ENCODE results near the gene TRAF3.

The TRAF3 gene

DNA sequence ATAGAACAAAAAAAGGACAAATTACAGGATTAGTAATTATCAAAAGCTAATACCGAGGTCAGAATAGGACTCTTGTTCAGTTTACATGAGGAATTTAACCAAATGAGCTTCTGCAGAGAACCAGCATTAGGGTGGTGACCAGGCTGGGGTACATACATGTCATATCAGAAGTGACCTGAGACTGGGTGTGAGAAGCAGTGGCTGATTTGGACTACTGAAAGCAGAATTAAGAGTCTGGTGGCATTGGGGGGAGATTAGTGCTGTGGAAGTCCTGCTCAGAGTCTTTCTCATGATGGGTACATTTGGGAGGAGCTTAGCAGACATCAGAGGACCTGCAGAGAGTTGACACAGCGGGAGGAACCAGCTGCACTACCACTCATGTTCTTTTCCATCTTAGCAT lies 21.7 kb downstream of the TRAF3 start:
- Histone ChIP-seq H3K36me3 (ENCODE audit: low read depth) (no peaks in the 10 kb centered on the region), H3K4me3 (ENCODE audit: severe bottlenecking) (no peak overlapping the region), H3K27me3 (ENCODE audit: insufficient read depth, poor library complexity, severe bottlenecking) (no peaks in the 10 kb centered on the region), H3K4me1 (ENCODE audit: insufficient read depth, poor library complexity, severe bottlenecking) (peaks cover 13% of the 10 kb centered on the region), H3K27ac (ENCODE audit: poor library complexity, severe bottlenecking) (no peak overlapping the region), H3K9me3 (ENCODE audit: severe bottlenecking) (no peaks in the 10 kb centered on the region)
- TF ChIP-seq, protein P1, sequence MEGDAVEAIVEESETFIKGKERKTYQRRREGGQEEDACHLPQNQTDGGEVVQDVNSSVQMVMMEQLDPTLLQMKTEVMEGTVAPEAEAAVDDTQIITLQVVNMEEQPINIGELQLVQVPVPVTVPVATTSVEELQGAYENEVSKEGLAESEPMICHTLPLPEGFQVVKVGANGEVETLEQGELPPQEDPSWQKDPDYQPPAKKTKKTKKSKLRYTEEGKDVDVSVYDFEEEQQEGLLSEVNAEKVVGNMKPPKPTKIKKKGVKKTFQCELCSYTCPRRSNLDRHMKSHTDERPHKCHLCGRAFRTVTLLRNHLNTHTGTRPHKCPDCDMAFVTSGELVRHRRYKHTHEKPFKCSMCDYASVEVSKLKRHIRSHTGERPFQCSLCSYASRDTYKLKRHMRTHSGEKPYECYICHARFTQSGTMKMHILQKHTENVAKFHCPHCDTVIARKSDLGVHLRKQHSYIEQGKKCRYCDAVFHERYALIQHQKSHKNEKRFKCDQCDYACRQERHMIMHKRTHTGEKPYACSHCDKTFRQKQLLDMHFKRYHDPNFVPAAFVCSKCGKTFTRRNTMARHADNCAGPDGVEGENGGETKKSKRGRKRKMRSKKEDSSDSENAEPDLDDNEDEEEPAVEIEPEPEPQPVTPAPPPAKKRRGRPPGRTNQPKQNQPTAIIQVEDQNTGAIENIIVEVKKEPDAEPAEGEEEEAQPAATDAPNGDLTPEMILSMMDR (IDR thresholded peaks at IDR 0.05; ENCODE audit: poor library complexity, severe bottlenecking) = no peak
- ATAC-seq (ENCODE audit: low read depth) (no peak), DNase-seq (ENCODE audit: low spot score) (no peak)

DNA sequence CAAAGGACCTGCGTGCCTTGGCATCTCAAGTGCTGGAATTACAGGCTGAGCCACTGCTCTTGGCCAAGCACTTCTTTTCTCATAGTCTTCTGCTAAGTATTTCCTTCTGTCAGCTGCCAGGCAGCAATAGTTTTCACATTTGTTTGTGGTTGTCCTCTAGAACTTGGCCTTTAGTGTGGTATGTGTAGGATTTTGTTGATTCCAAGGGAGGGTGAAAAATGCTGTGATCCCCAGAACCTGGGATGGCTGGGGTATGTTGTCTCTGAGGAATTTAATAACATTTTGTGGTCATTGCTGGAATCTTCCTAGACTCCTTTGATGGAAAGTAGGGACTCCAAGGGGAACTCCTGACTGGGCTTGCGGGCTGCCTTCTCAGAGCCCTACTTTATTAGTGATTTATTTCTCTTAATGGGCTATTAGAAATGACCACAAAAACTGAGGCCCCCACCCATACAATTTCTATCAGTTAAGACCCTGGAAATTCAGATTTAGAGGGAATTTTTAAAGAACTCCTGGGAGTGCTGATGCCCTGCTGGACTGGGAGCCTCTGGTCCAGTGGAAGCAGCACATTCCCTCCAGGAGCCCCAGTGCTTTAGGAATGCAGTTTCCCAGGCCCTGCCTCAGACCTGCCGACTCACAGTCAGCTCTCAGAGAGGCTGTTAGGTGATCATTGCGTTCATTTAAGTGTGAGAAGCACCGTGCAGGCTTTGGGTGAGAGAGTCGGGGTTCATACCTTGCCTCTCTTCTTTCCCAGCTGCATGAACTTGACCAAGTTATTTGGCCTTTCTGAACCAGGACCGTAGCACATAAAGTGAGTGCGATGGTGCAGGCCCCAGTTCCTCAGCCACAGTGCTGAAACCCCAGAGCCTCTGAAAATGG lies 22.7 kb downstream of the TRAF3 start:
- H3K4me1 ChIP-seq (ENCODE audit: insufficient read depth, poor library complexity, severe bottlenecking) = peaks cover 9% of the 10 kb centered on the region
- DNase-seq (ENCODE audit: low spot score) (no peak), ATAC-seq (ENCODE audit: low read depth) (no peak)
- TF ChIP-seq, protein P1 (IDR thresholded peaks at IDR 0.05; ENCODE audit: poor library complexity, severe bottlenecking) = no peak
- no peak overlapping the region for H3K4me3 ChIP-seq (ENCODE audit: severe bottlenecking)
- H3K36me3 ChIP-seq (ENCODE audit: low read depth) = no peaks in the 10 kb centered on the region
- H3K27ac ChIP-seq (ENCODE audit: poor library complexity, severe bottlenecking) = no peak overlapping the region
- H3K9me3 ChIP-seq (ENCODE audit: severe bottlenecking) = no peaks in the 10 kb centered on the region
- no peaks in the 10 kb centered on the region for H3K27me3 ChIP-seq (ENCODE audit: insufficient read depth, poor library complexity, severe bottlenecking)

DNA sequence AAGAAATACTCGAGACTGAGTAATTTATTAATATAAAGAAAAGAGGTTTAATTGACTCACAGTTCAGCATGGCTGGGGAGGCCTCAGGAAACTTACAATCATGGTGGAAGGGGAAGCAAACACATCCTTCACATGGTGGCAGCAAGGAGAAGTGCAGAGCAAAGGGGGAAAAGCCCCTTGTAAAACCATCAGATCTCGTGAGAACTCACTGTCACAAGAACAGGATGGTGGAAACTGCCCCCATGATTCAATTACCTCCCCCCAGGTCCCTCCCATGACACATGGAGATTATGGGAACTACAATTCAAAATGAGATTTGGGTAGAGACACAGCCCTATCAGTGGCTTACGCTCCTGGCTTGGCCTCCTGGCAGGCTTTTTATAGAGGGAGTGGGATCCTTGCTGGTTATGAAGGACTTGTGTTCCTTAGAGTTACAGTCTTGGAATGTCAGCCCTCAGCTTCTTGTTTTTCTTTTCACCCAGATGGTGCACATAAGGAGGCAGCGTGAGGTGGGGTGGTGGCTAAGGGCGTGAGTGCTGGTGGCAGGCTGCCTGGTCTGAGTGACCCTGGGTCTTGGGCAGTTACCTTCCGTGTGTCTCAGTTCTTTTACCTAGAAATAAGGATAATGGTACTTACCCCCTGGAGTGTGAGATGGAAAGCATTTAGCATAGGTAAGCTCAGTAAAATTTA lies 25.7 kb downstream of the TRAF3 start:
- TF ChIP-seq, protein P1 (IDR thresholded peaks at IDR 0.05; ENCODE audit: poor library complexity, severe bottlenecking) = no peak
- Histone ChIP-seq H3K4me1 (ENCODE audit: insufficient read depth, poor library complexity, severe bottlenecking) (peaks cover 3% of the 10 kb centered on the region), H3K36me3 (ENCODE audit: low read depth) (no peaks in the 10 kb centered on the region), H3K27ac (ENCODE audit: poor library complexity, severe bottlenecking) (no peak overlapping the region), H3K9me3 (ENCODE audit: severe bottlenecking) (no peaks in the 10 kb centered on the region), H3K4me3 (ENCODE audit: severe bottlenecking) (no peak overlapping the region), H3K27me3 (ENCODE audit: insufficient read depth, poor library complexity, severe bottlenecking) (no peaks in the 10 kb centered on the region)
- ATAC-seq (ENCODE audit: low read depth) = no peak
- DNase-seq (ENCODE audit: low spot score) = no peak

DNA sequence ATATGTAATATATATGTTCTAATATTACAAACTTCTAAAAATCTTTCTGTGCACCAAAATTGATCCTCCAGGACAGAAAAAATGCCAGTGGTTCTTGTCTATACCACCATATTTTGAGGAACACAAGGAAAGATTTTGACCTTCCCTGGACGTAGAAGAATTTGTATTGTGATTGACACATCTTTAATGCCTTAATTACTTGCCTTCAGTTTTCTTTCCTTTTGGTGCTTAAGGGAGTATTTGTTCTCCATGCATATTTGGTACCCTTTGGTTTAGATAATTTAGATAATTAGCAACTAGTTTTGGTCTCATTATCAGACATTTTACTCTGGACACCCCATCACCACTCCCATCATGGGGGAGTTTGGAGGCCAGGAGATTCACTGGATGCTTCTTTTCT lies 27.6 kb downstream of the TRAF3 start:
- DNase-seq (ENCODE audit: low spot score) (no peak), ATAC-seq (ENCODE audit: low read depth) (no peak)
- H3K27me3 ChIP-seq (ENCODE audit: insufficient read depth, poor library complexity, severe bottlenecking) = no peaks in the 10 kb centered on the region
- no peak overlapping the region for H3K4me3 ChIP-seq (ENCODE audit: severe bottlenecking)
- H3K9me3 ChIP-seq (ENCODE audit: severe bottlenecking) = no peaks in the 10 kb centered on the region
- peaks cover 3% of the 10 kb centered on the region for H3K4me1 ChIP-seq (ENCODE audit: insufficient read depth, poor library complexity, severe bottlenecking)
- TF ChIP-seq, protein P1 (IDR thresholded peaks at IDR 0.05; ENCODE audit: poor library complexity, severe bottlenecking) = no peak
- no peaks in the 10 kb centered on the region for H3K36me3 ChIP-seq (ENCODE audit: low read depth)
- no peak overlapping the region for H3K27ac ChIP-seq (ENCODE audit: poor library complexity, severe bottlenecking)
